Stomach (tissue), 9 donors: Measurements from ENCODE around the gene DACT2. TPM values are rescaled to one million over a fixed set of nuclear protein-coding genes. Genes with fewer than 3 reads are reported as not detected.

Experiments
- DNase-seq, 2 donors: peaks; one replicate each; pipeline versions ENCODE4 v3.0.0 to v3.0.0-alpha.2; 2013 to 2019
- H3K27ac ChIP-seq, 5 donors: fragments of 200-600 bp in 4 of 5; sonication (generic) in 4 of 5; one replicate each; pipeline ENCODE4 v1.5.1; 2013 to 2019; ENCODE audit warnings: mild to moderate bottlenecking in 1 of 5, moderate library complexity in 1 of 5
- H3K27me3 ChIP-seq, 3 donors: fragments of 200-600 bp; sonication (generic); one replicate each; pipeline ENCODE4 v1.5.1; 2017 to 2019; ENCODE audit warnings: mixed run types in 1 of 3
- H3K36me3 ChIP-seq, 4 donors: fragments of 200-600 bp; sonication (generic); 1 replicate in 3 of 4; 2 replicates in 1 of 4; pipeline ENCODE4 v1.5.1; 2016 to 2019
- H3K4me1 ChIP-seq, 4 donors: fragments of 200-600 bp; sonication (generic); one replicate each; pipeline ENCODE4 v1.5.1; 2016 to 2019
- H3K4me3 ChIP-seq, 4 donors: fragments of 200-600 bp; sonication (generic) in 3 of 4; one replicate each; pipeline ENCODE4 v1.5.1; 2016 to 2019; ENCODE audit warnings: mild to moderate bottlenecking in 1 of 4
- H3K9me3 ChIP-seq, 4 donors: fragments of 200-600 bp; sonication (generic); one replicate each; pipeline ENCODE4 v1.5.1; 2016 to 2019
- CTCF ChIP-seq, 7 experiments: fragments of 450-650 bp in 4 of 7; fragments of 200-600 bp in 3 of 7; sonication (generic) in 3 of 7; IDR thresholded peaks; one replicate each; pipeline ENCODE4 v1.5.1; 2016 to 2019; ENCODE audit warnings: antibody characterized with exemption in 7 of 7, control low read depth in 2 of 7, mild to moderate bottlenecking in 1 of 7
- EP300 ChIP-seq: sonication (generic); formaldehyde crosslinking; IDR thresholded peaks from one replicate; pipeline ENCODE4 v1.6.1; 2017; ENCODE audit warnings: antibody characterized with exemption
- POLR2A ChIP-seq, 4 donors: fragments of 450-650 bp; IDR thresholded peaks; one replicate each; pipeline ENCODE4 v1.6.1; 2016; ENCODE audit warnings: antibody characterized with exemption in 4 of 4, control low read depth in 2 of 4, mild to moderate bottlenecking in 1 of 4, moderate library complexity in 1 of 4
- POLR2AphosphoS5 ChIP-seq, 3 donors: sonication (generic); formaldehyde crosslinking; IDR thresholded peaks; one replicate each; pipeline ENCODE4 v1.6.1; 2016; ENCODE audit warnings: antibody characterized with exemption in 3 of 3
- WGBS, 5 donors: extraction: QIAGEN DNeasy Blood & Tissue Kit in 3 of 5; methylation state at CpG; one replicate each; pipeline versions ENCODE4 v1.1.5 to v1.1.7; 2013 to 2018; 5-methylcytosine and 5-hydroxymethylcytosine counted together
- intact Hi-C: fragments of 100-400 bp; cut with DNase I; formaldehyde crosslinking; loops from one replicate; pipeline ENCODE4 v1.15.1; 2023; ENCODE audit warnings: low total_unique reads
- polyA plus RNA-seq, 3 donors: library from polyadenylated mRNA; stranded (reverse); fragments of 200-250 nt; gene quantifications; one replicate each; pipeline ENCODE4 v1.2.3, GENCODE V29; 2013
- total RNA-seq, 5 donors: library from RNA; depleted of rRNA; stranded (reverse); fragments of >200 nt; gene quantifications; one replicate each; pipeline versions ENCODE4 v1.1.0 to v1.2.3, GENCODE V29; 2014 to 2016
- donor health status: healthy with polysubstance abuse.
- donor health status: Bipolar disorder and iron deficiency.
- donor health status: healthy.

The DACT2 gene
- total and polyA plus RNA-seq, 8 donors: 0.44 to 4.9 (median 0.74) TPM; not detected in 2

DNA sequence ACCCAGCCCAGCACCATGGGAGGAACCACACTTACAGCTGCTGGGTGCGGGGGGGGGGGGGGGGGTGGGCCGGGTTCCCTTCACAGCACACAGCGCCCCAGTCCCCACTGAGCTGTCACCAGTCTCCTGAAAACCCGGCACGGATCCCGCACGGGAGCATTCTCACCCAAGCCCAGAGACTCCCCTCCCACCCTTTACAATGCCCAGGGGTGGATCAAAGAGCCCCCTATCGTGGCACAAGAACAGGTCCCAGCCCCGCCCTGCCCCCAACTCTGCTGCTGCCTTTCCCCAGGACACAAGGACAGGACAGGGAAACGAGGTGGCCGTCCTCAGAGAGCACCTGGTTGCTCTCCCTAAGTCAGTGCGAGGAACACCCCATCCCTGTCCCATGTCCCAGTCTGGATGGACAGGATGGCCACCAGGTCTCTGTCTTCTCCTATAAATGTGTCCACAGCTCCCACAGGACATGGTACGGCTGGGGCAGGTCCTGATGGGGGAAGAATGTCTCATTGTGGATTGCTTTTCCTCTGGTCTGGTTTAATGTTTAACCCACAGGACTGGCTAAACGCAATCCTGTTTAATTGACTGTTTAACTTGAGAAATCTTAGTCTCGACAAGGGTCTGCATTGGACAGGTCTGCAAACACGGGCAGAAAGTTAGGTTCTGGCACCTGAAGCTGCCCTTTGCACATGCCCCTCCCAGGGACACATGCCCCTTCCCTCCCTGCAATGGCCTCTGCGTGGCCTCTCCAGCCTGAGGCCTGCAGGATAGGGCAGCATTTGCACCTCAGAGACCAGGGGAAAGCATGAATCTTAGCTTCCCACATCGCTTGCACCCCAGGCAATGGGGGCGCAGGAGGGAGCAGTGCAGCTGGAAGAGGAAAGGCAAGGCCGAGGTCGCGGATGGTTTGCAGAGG, 45.3 kb downstream of the DACT2 start:
- WGBS, 5 donors: 23 to 42% (median 33%) methylated on average over 18 to 22 of the region's 22 CpGs
- peak overlapping the region in 3 of 4 donors; percentile 6 to 21 (median 18) for H3K4me3 ChIP-seq
- intact Hi-C loops: no loop called here

DNA sequence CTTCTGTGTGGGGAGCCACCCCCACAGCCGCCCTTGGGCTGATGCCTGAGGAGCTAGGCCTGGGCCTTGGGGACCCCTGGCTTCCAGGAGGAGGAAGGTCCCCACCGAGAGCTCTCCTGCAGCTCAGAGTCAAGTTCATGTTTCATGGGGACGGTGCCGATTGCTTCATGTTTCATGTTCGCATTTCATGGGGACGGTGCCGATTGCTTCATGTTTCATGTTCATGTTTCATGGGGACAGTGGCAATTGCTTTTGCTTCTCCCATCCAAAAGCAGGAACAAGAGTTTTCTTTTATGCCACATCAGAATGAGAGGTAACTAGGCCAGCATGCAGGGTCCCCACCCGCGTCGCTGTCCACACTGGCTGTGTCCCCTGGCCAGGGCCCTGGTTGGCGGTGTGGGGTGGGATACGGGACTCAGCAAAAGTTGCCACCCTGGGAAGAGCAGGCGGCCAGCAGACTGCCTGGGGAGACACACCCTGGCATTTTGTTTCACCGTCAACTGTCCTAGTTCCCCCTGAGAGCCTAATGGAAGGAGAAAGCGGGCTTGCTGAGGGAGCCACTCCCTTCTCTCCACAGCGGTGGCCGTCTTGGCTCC, 46.0 kb downstream of the DACT2 start:
- Histone ChIP-seq H3K4me1 (peaks cover 0 to 29% (median 22%) of the 10 kb centered on the region in 4 donors), H3K27ac (peak overlapping the region; percentile 73 to 88 (median 79)), H3K4me3 (peak overlapping the region in 3 of 4 donors; percentile 6 to 21 (median 18)), H3K9me3 (no peaks in the 10 kb centered on the region), H3K36me3 (no peaks in the 10 kb centered on the region), H3K27me3 (peaks cover 0 to 31% (median 0%) of the 10 kb centered on the region in 3 donors)
- DNase-seq: no peak
- TF ChIP-seq POLR2AphosphoS5 (IDR thresholded peaks at IDR 0.05) (no peak), POLR2A (IDR thresholded peaks at IDR 0.05) (no peak), EP300 (no peak), CTCF (IDR thresholded peaks at IDR 0.05) (no peak)
- intact Hi-C loops: no loop called here
- 42 to 72% (median 43%) methylated on average over 17 of the region's 17 CpGs for WGBS, 5 donors

More for the DNA sequence above, 45.3 kb downstream of the DACT2 start:
- Histone ChIP-seq H3K4me1 (peaks cover 0 to 29% (median 22%) of the 10 kb centered on the region in 4 donors), H3K36me3 (no peaks in the 10 kb centered on the region), H3K27ac (peak overlapping the region; percentile 73 to 88 (median 79)), H3K9me3 (no peaks in the 10 kb centered on the region), H3K27me3 (peaks cover 0 to 36% (median 0%) of the 10 kb centered on the region in 3 donors)
- peak; percentile 47 to 88 for DNase-seq
- TF ChIP-seq POLR2A (IDR thresholded peaks at IDR 0.05): no peak
- no peak for TF ChIP-seq CTCF (IDR thresholded peaks at IDR 0.05)
- no peak for TF ChIP-seq EP300
- no peak for TF ChIP-seq POLR2AphosphoS5 (IDR thresholded peaks at IDR 0.05)

GRCh38 chr6:168272415-168273325, 46.9 kb downstream of the DACT2 start:
- Histone ChIP-seq H3K4me3 (no peak overlapping the region), H3K27ac (no peak overlapping the region), H3K27me3 (peaks cover 0 to 26% (median 0%) of the 10 kb centered on the region in 3 donors), H3K4me1 (peaks cover 0 to 29% (median 22%) of the 10 kb centered on the region in 4 donors), H3K9me3 (no peaks in the 10 kb centered on the region), H3K36me3 (no peaks in the 10 kb centered on the region)
- no peak for TF ChIP-seq POLR2AphosphoS5 (IDR thresholded peaks at IDR 0.05)
- TF ChIP-seq EP300: no peak
- no peak for TF ChIP-seq CTCF (IDR thresholded peaks at IDR 0.05)
- TF ChIP-seq POLR2A (IDR thresholded peaks at IDR 0.05): no peak
- peak in 1 of 2 donors; percentile 62 for DNase-seq
- intact Hi-C loops: no loop called here
- WGBS, 5 donors: 33 to 50% (median 34%) methylated on average over 17 of the region's 17 CpGs
